ENCODE measurements around the gene NOCT.
"Not testable (repeated sequence)": the region's sequence is repeated elsewhere in the genome, so short reads cannot be mapped to it uniquely, and the experiment has no call there.

Gene NOCT, protein sequence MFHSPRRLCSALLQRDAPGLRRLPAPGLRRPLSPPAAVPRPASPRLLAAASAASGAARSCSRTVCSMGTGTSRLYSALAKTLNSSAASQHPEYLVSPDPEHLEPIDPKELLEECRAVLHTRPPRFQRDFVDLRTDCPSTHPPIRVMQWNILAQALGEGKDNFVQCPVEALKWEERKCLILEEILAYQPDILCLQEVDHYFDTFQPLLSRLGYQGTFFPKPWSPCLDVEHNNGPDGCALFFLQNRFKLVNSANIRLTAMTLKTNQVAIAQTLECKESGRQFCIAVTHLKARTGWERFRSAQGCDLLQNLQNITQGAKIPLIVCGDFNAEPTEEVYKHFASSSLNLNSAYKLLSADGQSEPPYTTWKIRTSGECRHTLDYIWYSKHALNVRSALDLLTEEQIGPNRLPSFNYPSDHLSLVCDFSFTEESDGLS

DNA sequence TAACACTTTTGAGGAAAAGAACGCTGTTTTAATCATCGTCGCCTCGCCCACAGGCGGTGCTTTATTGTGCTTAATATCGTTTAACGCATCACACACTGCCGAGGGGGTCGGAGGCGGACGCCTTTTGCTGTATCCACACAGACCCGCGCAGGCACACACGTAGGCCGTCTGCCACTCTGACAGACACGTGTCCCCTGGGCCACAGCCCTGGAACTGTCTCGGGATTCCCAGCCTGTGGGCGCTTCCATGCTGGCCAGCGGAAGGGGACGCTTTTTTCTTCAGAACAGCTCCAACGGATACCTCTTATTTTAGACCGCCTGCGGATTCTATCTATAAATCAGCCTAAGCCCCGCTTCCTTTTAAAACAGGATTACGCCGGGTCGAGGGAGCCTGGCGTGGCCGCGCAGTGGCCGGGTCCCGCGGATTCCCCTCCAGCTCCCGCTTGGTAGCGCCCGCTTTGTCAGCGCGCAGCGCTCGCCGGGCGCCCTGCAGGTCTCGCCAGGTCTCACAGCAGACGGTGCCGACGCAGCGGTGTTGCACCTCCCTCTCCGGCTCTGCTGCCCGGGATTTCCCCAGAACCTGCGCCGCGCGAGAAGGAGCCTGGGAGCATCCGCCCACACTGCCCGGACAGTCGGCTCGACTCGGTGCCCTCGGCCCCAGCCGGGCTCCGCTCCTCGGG lies at the start of gene NOCT:
NOCT (plus strand) TSS at position 513 of the 679 bp plus-strand sequence. CDS start 201 bp downstream, outside the sequence.
- DNase-seq, result peak; percentile 82

DNA sequence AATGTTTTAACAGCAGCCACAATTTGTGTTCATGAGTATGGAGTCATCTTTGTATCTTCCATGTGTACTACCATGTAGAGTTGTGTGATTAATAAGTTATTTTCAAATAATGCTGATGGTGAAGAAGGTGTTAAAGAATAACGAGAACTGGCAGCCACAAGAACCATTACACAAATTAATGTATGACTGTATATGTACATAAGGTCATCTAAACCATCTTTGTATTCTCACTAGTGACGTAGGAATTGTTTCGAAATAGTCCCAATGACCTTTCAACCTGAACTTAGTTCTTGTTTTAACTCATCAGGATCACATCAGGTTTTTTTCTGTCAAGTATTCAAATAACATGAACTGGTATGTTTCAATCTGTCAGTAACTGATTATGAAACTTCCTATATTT lies 48.3 kb upstream of the NOCT start:
- no peak for DNase-seq

DNA sequence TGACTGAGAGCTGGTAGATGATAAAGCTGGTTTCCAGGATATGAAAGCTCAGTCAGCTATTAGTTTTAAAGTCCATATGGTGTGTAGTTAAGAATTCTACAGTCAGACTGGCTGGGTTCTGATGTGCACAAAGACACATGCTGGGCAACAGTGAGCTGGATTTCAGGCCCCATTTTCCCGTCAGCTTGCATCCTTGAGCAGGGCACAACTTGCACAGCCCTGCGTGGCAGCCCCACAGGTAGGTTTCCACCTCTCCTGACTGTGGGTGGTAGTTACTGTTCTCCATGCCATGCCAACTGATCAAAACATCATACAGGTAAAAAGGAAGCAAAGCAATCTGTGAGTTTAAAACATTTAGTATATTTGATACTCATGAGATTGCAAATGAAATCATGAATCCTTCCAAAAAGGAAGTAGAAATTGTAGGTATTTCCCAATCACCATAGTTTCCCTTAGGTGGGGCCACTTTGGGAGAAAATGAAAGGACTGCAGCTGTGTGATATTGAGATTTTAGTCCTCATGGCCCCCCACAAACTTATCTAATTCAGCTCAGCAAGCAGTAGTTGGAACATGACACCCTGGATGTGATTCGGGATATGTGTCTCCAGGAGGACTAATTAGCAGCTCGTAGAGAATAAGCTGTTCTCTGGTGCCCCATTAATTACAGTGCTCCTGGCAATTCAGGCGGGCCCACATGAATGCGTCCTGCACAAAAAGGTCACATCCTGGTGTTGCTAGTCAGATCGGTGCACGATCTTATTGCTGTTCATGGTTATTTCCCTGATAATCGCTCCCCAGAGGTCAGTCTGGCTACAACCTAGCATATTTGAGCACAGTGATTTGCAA lies 42.4 kb upstream of the NOCT start:
- no peak for DNase-seq

DNA sequence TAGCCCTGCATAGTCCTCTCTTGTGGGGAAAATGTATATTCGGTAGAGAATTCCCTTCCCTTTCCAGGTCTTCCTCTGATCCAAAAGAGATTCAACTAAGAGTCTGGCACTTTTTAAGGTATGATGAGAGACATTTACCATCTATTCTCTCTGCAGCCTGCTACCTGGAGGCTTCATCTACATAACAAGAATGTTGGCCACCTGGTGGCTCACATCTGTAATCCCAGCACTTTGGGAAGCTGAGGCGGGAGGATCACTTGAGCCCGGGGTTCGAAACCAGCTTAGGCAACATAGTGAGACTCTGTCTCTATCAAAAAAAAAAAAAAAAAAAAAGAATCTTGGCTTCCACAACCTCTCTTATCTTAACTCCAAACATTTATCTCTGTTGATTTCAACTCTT lies 40.4 kb upstream of the NOCT start:
- no peak for DNase-seq

DNA sequence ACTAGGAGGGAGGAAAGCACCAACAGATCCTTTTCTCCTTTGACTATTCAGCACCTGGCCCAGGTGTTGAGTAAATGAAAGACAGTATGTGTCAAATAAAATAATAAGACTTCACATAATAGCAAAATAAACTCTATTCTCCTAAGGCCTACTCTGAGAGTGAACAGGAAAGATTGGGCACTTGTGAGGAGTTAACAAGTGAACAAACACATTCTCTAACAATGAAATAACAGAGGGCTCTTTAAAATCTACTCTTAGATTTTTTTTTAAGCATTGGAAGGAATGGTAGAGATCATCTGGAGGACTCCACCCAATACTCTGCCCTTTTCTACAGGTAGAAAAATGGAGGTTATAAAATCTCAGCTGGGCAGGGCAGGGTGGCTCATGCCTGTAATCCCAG lies 39.1 kb upstream of the NOCT start:
- DNase-seq, result no peak

DNA sequence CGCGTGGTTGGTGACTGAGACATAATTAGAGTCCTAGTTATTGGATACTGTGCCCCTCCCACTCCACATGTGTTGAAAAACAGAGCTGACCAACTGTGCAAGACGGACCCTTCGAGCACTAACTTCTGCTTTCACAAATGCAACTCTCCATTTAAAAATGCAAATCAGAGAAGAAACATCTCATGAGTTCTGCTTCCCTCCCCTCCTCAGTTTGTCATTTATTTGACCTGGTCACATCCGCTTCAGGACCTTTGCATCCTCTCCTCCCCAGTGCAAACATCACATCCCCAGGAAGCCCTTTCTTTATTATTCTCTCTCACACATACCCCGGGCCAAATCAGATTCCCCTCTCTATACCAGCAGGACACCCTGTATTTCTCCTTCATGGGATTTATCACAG lies 38.1 kb upstream of the NOCT start:
- DNase-seq, result no peak

DNA sequence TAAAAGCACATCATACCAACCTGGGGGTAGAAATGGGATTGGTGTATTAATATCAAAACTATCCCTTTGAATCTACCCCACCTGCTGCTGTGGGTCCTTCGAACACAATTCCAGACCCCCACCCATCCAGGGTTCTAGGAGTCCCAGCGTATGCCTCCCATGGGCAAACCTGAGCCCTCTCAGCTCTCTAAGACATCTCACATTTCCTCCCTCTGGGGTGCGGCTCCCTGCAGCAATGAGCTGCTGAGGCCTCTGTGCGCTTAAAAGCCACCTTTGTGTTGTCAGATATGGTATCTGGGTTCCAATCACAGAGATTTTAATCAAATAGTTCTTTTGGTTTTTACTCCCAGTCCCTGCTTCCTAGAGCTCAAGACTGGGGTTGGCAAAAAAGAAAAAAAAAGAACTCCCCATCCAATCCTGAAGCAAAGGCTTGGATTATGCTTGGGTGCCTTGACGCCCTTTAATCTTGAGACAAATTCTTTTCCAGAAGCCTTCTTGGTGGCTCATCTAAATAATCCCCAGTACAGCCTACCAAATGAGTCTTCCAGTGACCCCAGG lies 37.5 kb upstream of the NOCT start:
- no peak for DNase-seq

DNA sequence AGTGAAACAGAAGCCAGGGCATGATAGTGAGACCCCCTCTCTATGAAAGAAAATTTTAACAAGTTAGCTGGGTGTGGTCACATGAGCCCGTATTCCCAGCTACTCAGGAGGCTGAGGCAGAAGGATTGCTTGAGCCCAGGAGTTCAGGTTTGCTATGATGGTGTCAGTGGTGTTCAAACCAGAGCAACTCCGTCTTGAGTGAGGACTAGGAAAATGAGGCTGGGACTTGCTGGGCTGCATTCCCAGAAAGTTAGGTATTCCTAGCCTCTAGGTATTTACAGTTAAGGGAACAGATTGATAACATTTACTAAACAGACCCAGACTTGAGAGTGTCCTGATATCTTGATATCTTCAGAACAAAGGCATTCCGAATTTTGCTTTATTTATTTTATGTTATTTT lies 37.0 kb upstream of the NOCT start:
- DNase-seq, result no peak

DNA sequence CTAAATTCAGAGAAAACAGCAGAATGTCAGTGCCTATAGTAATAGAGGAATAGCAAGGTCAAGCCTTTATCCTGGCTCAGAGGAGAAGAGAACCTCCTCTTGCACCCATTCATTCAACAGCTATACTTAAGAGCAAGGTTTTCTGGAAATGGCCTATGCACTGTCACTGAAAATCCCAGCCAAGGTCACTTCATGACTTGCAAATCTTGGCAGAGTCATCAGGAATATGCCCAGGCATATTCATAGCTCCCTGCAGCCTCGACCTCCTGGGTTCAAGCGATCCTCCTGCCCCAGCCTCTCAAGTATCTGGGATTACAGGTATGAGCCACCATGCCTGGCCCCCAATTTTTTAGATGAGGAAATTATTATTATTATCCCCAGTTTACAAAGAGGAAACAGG lies 35.8 kb upstream of the NOCT start:
- no peak for DNase-seq

DNA sequence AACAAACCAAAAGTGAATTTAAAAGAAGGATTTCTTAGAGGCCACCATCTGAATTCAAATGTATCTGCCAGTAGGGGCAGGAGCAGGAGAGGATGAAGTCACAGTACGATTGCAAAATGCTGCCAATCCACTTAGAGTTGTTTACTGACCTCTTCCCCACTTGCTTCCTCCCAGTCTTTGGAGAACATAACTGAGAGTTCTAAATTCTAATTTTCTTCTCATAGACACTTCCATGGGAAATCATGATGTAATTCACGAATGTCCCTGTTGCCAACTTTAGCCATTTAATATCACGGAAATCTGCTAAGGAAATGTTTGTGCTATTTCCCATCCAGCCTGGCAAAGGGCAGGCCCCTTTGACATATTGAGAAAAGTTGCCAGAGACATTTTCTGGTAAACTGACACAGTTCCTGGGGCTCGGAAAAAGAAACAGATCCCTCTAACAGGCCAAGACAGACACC lies 33.6 kb upstream of the NOCT start:
- no peak for DNase-seq

DNA sequence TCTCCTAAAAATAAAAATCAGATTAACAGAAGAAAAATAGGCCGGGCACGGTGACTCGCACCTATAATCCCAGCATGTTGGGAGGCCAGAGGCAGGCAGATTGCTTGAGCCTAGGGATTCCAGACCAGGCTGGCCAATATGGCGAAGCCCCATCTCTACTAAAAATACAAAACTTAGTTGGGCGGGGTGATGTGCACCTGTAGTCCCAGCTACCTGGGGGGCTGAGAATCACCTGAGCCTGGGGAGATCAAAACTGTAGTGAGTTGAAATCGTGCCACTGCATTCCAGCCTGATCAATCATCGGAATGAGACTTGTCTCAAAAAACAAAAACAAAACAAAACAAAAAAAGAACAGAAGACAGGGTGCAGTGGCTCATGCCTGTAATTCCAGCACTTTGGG lies 32.8 kb upstream of the NOCT start:
- no peak for DNase-seq

DNA sequence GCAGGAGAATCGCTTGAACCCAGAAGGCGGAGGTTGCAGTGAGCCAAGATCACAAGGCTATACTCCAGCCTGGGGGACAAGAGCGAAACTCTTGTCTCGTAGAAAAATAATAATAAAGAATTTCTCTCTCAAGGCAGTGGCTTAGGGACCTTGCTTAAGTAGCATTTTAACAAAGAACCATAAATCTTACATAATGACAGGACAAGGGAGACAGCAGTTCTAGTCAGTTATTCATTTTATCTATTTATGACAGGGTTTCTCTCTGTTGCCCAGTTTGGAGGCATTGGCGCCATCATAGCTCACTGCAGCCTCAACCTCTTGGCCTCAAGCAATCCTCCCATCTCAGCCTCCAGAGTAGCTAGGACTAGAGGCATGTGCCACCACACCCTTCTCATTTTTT lies 31.9 kb upstream of the NOCT start:
- DNase-seq, result no peak

DNA sequence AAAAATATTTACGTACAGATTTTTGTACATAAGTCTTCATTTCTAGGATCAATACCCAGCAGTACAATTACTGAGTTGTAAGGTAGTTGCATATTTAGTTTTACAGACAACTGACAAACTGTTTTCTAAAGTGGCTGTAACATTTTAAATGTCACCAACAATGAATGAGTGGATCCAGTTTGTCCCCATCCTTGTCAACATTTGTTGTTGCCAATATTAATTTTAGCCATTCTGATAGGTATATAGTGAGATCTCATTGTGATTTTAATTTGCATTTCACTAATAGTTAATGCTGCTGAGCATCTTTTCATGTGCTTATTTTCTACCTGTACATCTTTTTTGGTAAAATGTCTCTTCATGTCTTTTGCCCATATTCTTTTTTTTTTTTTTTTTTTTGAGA lies 30.9 kb upstream of the NOCT start:
- DNase-seq, result no peak

DNA sequence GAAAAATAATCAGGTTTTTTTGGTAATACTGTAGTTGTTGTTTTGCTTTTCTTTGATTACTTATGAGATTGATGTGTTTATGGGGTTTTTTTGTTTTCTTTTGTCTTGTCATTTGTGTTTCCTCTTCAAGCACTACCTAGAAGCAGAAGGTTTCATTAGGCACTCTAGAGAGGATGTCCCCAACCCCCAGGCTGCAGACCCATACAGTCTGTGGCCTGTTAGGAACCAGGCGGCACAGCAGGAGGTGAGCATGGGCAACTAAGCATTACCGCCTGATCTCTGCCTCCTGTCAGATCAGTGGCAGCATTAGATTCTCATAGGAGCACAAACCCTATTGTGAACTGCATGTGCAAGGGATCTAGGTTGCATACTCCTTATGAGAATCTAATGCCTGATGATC lies 22.9 kb upstream of the NOCT start:
- no peak for DNase-seq

DNA sequence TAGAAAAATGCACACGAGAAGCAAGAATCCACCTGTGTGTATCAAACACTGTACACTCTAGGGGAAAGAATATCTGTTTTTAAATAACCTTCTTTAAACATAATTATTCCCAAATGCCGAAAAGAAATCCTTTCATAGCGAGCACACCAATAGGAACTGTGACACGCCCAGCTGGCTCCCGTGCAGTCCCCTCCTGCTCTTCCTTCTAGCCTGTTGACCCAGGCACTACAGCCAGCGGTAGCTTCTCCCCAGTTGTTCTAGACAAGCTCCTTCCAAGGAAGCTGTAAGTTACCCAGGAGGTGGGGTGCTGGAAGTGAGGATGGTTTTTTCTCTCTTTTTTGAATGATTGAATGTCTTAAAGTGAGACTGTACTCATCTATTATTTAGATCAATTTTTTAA lies 19.5 kb upstream of the NOCT start:
- no peak for DNase-seq

DNA sequence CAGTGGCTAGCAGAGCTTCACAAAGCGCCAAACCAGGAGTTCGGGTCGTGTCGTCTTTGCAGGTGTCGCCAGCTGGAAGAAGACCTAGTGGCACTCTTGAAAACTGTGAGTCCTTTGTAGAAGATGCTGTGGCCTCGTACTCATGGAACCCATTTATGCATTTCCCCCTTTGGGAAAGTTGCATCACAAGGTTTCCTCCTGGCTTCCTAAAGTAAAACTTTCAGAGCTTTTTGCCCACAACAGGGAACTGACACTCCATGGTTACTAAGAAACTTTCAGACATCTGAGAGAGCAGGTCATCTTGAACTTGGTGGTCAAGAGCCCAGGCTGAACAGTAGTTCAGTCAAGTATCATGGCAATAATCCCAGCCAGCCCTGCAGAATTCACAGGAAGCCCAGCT lies 15.9 kb upstream of the NOCT start:
- no peak for DNase-seq

DNA sequence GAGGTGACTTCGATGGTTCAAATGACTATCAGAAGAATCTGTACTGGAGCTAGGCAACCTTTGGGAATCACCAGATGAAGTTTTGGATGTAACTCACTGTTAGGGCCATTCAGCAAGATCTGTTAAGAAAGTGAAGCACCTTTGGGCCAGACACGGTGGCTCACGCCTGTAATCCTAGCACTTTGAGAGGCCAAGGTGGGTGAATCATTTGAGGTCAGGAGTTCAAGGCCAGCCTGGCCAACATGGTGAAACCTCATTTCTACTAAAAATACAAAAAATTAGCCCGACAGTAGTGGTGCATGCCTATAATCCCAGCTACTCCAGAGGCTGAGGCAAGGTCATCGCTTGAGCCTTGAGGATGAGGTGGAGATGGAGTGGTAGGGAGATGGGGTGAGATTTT lies 15.4 kb upstream of the NOCT start:
- not testable (repeated sequence) for DNase-seq

DNA sequence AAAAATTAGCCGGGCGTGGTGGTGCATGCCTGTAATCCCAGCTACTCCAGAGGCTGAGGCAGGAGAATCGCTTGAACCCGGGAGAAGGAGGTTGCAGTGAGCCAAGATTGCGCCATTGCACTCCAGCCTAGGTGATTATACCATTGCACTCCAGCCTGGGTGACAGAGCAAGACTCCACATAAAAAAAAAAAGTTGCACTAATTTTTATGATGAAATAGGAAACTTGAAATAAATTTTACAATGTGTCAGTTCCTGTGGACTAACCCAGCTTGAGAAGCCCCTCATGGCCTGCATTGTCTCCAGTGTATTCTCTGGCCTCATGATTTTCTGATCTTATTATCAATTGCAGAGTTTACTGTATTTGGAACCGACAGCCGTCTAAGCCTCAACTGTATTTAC lies 14.2 kb upstream of the NOCT start:
- DNase-seq, result not testable (repeated sequence)

DNA sequence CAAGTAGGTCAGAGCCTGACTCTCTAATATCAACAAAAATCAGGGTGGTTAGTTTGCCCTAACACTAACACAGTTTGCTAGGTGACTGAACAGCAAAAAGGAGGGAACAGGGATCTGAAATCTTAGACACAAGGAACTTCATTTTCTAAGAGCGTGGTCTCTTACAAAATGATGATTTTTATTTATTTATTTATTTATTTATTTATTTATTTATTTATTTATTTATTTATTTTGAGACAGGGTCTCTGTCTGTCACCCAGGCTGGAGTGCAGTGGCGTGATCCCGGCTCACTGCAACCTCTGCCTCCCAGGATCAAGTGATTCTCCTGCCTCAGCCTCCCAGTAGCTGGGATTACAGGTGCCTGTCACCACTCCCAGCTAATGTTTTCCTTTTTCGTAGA lies 11.9 kb upstream of the NOCT start:
- not testable (repeated sequence) for DNase-seq

DNA sequence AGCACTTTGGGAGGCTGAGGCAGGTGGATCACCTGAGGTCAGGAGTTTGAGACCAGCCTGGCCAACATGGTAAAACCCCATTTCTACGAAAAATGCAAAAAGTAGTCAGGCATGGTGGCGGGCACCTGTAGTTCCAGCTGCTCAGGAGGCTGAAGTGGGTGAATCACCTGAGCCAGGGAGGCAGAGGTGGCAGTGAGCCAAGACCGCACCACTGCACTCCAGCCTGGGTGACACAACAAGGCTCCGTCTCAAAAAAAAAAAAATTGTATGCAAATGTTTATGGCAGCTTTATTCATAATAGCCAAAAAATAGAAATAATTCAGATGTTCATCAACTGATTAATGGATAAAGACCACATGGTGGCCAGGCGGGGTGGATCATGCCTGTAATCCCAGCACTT lies 9.8 kb upstream of the NOCT start:
- no peak for DNase-seq

DNA sequence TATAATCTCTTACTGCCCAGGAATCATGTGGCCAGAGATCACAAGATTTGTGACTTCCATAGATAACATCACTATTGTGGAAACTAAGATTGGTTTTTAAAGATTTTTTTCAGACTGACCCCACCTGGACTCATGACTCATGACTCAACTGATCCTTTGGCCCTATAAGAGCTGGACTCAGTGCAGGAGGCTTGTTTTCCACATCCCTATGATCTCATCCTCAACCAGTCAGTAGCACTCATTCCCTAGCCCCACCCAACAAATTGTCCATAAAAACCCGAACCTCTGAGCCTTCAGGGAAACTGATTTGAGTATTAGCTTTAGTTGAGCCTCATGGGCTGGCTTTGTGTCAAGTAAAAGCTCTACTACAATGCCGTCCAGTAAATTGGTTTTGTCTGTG lies 7.9 kb upstream of the NOCT start:
- DNase-seq, result no peak

DNA sequence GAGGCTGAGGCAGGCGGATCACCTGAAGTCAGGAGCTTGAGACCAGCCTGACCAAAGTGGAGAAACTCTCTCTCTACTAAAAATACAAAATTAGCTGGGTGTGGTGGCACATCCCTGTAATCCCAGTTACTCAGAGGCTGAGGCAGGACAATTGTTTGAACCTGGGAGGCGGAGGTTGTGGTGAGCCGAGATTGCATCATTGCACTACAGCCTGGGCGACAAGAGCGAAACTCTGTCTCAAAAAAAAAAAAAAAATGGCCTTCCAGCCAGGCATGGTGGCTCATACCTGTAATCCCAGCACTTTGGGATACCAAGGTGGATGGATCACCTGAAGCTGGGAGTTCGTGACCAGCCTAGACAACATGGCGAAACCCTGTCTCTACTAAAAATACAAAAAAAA lies 7.3 kb upstream of the NOCT start:
- not testable (repeated sequence) for DNase-seq

DNA sequence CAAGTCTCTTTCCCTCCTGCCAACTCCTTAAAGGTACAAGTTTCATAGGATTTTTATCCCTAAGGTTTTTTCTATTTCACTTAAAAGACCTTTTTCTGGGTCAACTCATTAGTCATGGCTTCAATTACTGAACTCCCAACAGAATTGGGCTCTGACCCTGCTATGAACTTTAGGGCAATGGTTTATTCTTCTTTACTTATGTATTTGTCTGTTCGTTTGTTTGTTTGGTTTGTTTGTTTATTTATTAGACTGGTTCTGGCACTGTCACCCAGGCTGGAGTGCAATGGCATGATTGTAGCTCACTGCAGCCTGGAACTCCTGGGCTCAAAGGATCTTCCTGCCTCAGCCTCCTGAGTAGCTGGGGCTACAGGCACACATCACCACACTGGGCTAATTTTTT lies 5.9 kb upstream of the NOCT start:
- DNase-seq, result no peak

All from activated effector memory CD4-positive, alpha-beta T cell treated with Interleukin-2 at 50 U/mL for 16 hours (primary cell).